Lower leg skin (tissue), 4 donors: ENCODE results near the gene ZNF99. TPM values are rescaled to one million over a fixed set of nuclear protein-coding genes. Genes with fewer than 3 reads are reported as not detected.
"Not testable (repeated sequence)": the region's sequence is repeated elsewhere in the genome, so short reads cannot be mapped to it uniquely, and the experiment has no call there.

ENCODE experiments used
- DNase-seq, 2 donors: peaks; one replicate each; pipeline ENCODE4 v3.0.0-alpha.2; 2019; ENCODE audit warnings: low spot score in 2 of 2
- H3K4me3 ChIP-seq: fragments of 200-600 bp; sonication (generic); 2 replicates; pipeline ENCODE4 v1.5.1; 2017; ENCODE audit warnings: mild to moderate bottlenecking, low read depth; ENCODE audit not compliant: poor library complexity, severe bottlenecking
- POLR2A ChIP-seq, 2 donors: fragments of 450-650 bp; IDR thresholded peaks; one replicate each; pipeline ENCODE4 v1.6.1; 2016 to 2017; ENCODE audit warnings: antibody characterized with exemption in 2 of 2, mild to moderate bottlenecking in 1 of 2, moderate library complexity in 1 of 2
- WGBS, 2 donors: methylation state at CpG; one replicate each; pipeline ENCODE4 v1.1.5; 2018; 5-methylcytosine and 5-hydroxymethylcytosine counted together
- intact Hi-C: fragments of 100-400 bp; cut with DNase I; formaldehyde crosslinking; loops from one replicate; pipeline ENCODE4 v1.15.0; 2023; ENCODE audit warnings: low total_unique reads
- total RNA-seq, 4 donors: library from RNA; depleted of rRNA; stranded (reverse); fragments of >200 nt; gene quantifications; one replicate each; pipeline ENCODE4 v1.1.0, GENCODE V29; 2016
- TF ChIP-seq, protein P1 (sequence below), 3 donors: fragments of 450-650 bp; IDR thresholded peaks; one replicate each; pipeline ENCODE4 v1.5.1; 2016; ENCODE audit warnings: antibody characterized with exemption in 3 of 3, mild to moderate bottlenecking in 3 of 3, moderate library complexity in 2 of 3

Gene ZNF99
- total RNA-seq, 4 donors from 2014 or later = 0.04 to 0.12 (median 0.10) TPM; not detected in 1

DNA sequence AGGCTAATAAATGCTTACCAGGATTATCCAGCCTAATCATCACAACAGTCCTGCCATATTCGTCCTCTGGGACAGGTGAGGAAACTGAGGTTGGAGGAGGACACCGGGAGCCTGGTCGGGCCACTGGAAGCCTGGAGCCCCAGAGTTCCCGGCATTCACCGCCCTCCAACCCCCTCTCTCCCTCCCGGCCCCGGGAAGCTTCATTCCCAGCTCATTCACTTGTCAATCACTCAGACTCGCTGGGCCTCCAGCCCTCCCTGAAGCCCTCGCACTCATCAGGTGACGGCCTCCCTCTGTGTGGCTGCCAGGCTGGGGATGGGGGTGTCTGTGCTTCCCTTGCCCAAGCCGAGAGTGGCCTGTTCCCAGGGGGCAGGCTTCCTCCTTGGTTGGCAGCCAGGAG lies 22.5 kb upstream of the ZNF99 start:
- no peak for TF ChIP-seq POLR2A (IDR thresholded peaks at IDR 0.05)
- TF ChIP-seq, protein P1, sequence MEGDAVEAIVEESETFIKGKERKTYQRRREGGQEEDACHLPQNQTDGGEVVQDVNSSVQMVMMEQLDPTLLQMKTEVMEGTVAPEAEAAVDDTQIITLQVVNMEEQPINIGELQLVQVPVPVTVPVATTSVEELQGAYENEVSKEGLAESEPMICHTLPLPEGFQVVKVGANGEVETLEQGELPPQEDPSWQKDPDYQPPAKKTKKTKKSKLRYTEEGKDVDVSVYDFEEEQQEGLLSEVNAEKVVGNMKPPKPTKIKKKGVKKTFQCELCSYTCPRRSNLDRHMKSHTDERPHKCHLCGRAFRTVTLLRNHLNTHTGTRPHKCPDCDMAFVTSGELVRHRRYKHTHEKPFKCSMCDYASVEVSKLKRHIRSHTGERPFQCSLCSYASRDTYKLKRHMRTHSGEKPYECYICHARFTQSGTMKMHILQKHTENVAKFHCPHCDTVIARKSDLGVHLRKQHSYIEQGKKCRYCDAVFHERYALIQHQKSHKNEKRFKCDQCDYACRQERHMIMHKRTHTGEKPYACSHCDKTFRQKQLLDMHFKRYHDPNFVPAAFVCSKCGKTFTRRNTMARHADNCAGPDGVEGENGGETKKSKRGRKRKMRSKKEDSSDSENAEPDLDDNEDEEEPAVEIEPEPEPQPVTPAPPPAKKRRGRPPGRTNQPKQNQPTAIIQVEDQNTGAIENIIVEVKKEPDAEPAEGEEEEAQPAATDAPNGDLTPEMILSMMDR (IDR thresholded peaks at IDR 0.05) = no peak
- 20 to 23% methylated on average over 10 to 11 of the region's 11 CpGs for WGBS, 2 donors
- intact Hi-C loops = no loop called here
- no peak overlapping the region for H3K4me3 ChIP-seq
- DNase-seq = no peak

DNA sequence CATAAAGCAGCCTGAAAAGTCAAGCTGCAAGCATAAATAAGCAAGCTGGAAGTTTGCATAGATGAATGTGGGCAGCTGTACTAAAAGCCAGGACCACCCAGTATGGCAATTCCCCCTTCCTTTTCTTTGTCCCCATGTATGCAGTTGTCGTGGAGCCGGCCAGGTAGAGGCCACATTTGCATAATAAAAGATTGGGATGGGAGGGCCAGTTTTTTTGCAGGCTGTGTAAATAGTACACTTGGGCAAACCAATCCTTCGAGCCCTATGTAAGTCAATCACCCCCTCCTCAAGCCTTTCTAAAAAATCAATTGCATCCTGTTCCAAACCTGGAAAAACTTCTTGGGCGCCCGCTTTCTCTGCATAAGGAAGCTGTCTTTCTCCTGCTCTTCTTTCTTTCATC lies 13.1 kb upstream of the ZNF99 start:
- WGBS, 2 donors = 39 to 47% methylated on average over 5 of the region's 5 CpGs
- intact Hi-C loops = no loop called here

DNA sequence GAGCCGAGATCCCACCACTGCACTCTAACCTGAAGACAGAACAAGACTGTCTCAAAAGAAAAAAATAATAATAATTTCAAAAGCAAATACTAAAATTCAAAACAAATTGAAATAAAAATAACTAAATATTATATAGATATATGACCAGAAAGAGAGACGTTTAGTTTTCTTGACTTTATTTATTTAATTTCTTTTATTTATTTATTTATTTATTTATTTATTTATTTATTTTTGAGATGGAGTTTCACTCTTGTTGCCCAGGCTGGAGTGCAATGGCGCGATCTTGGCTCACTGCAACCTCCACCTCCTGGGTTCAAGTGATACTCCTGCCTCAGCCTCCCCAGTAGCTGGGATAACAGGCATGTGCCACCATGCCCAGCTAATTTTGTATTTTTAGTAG lies 8.9 kb upstream of the ZNF99 start:
- intact Hi-C loops, H3K4me3 ChIP-seq, DNase-seq: not testable (repeated sequence)
- WGBS, 2 donors = 90 to 91% methylated on average over 4 of the region's 4 CpGs

More for the DNA sequence above, 13.1 kb upstream of the ZNF99 start:
- no peak for DNase-seq
- H3K4me3 ChIP-seq = no peak overlapping the region
- TF ChIP-seq, protein P1 (IDR thresholded peaks at IDR 0.05) = no peak
- no peak for TF ChIP-seq POLR2A (IDR thresholded peaks at IDR 0.05)

DNA sequence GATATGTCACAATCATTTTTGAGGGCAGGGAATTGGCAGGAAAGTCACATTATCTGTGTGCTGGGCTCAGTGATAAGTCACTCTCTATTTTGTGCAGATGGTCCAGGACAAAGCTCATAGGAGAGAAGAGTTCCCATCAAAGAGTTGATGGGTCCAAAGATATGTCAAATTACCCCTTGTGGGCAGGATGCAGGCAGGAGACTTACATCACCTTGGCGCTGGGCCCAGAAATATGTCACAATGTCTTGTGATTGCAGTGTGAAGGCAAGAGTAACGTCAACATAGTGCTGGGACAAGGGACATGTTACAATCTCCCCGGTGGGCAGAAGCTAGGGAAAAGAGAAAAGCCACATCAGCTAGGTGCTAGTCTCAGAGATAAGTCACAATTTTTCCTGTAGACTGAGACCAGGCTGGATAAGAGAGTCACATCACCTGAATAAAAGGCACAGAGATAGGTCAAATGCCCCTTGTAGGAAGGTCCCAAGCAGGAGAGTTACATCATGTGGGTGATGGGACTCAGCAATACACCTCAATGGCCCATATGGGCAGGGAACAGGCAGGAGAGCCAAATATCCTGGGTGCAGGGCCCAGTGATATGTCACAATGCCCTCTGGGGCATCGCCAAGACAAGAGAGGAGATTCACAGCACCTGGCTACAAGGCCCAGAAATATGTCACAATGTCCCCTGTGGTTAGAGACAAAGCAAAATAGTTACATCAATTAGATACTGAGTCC lies 47.9 kb downstream of the ZNF99 start:
- no peak overlapping the region for H3K4me3 ChIP-seq
- TF ChIP-seq, protein P1 (IDR thresholded peaks at IDR 0.05) = no peak
- no peak for TF ChIP-seq POLR2A (IDR thresholded peaks at IDR 0.05)
- peak in 1 of 2 donors; percentile 36 for DNase-seq
- 74 to 85% methylated on average over 4 of the region's 4 CpGs for WGBS, 2 donors
- intact Hi-C loops = no loop called here

DNA sequence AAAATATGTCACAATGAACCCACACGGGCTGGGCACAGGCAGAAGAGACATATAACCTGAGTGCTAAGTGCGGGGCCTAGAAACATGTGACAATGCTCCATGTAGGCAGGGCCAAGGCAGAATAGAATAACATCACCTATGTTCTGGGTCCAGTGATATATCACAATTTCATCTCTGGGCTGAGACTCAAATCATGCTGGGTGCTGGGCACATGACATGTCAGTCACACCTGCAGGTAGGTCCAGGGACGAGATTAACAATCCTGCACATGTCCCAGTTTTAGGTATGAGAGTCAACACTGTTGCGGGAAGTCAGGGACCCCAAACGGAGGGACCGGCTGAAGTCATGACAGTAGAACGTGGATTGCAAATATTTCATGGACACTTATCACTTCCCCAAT lies 50.3 kb downstream of the ZNF99 start:
- WGBS, 2 donors = 86 to 89% methylated on average over 7 of the region's 7 CpGs
- no peak overlapping the region for H3K4me3 ChIP-seq
- TF ChIP-seq, protein P1 (IDR thresholded peaks at IDR 0.05) = no peak
- TF ChIP-seq POLR2A (IDR thresholded peaks at IDR 0.05) = no peak
- intact Hi-C loops = no loop called here
- DNase-seq = peak in 1 of 2 donors; percentile 49

DNA sequence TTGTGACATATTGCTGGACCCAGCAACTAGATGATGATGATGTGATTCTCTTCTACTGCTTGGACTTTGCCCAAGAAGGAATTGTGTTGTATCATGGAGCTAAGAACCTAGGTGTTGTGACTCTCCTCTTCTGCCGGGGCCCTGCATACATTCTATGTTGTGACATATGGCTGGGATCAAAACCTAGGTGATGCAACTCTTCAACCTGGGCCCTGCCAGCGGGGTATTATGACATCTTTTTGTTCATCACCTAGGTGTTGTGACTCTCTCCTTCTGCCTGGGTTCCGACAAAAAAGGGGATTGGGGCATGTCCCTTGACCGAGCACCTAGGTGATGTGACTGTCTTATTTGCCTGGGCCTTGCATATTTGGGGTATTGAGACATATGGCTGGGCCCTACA lies 55.7 kb downstream of the ZNF99 start:
- H3K4me3 ChIP-seq, intact Hi-C loops: not testable (repeated sequence)
- 80 to 90% methylated on average over 4 of the region's 4 CpGs for WGBS, 2 donors
- peak in 1 of 2 donors; percentile 23 for DNase-seq

DNA sequence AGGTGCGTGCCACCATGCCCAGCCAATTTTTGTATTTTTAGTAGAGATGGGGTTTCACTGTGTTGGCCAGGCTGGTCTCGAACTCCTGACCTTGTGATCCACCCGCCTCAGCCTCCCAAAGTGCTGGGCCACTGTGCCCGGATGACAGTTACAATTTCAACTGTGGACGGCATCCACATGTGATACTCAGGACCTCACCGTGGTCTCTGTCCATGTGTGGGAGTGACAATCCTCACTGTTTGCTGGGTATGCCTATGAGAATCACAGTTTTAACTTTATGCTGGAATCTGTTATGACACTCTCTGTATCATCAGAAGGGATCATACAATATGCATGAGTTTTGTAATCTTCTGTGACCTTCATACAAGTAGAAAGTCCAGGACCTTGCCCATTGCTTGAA lies 62.4 kb downstream of the ZNF99 start:
- intact Hi-C loops, H3K4me3 ChIP-seq: not testable (repeated sequence)
- 80 to 85% methylated on average over 6 of the region's 6 CpGs for WGBS, 2 donors
- DNase-seq = peak in 1 of 2 donors; percentile 25
